GM15510 (cell line): ENCODE results near the gene ALKBH8.

Source experiments
- POLR2A ChIP-seq: IDR thresholded peaks from 3 replicates; pipeline ENCODE4 v1.6.1; 2011; ENCODE audit warnings: borderline replicate concordance; ENCODE audit not compliant: insufficient read length; ENCODE audit errors: extremely low read depth

ALKBH8 gene

DNA sequence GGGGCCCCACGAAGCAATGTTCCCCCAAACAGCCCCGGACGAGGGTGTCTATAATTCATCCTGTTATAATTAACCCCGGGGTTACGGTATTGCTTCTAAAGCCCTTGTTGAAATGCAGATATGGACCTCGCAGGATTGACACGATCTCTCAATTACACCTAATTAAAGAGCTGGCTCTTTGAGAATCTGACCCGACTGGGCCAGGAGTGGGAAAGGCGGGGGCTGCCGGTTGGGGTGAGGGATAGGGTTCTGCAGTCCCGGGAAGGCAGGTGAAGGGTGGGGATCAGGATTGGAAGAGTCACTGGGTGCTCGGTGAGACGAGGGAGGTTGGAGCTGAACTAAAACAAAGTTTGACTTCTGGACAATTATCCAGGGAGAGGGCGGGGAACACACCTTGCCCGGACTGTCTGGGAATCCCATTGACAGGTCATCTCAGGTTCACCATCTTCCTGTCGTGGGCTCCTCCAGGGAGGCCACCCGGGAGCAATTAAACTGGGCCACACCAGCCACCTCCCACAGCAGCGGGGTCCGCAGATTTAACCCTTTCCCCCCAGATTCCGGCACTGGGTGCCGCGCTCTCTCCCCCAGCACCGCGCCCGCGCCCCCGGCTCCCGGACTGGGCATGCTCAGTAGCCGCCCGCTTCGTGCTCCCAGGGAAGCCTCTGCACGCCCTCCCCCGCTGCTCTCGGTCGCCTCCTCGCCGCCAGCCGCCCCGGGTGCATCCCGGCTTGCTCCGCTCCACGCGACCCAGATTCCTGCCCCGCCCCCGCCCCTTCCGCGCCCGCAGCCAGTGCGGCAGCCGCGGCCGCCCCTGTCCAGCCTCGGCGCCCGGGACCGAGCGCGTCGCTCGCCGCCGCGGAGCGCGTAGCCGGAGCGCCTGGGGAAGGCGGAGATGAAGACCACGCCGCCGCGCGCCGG is 25.2 kb upstream of the ALKBH8 start, which contains the start of gene ELMOD1:
TSS of gene ELMOD1 (plus strand) at position 688 of the 918 bp plus-strand sequence. CDS start 27,043 bp downstream, outside the sequence.
- TF ChIP-seq POLR2A: no peak

DNA sequence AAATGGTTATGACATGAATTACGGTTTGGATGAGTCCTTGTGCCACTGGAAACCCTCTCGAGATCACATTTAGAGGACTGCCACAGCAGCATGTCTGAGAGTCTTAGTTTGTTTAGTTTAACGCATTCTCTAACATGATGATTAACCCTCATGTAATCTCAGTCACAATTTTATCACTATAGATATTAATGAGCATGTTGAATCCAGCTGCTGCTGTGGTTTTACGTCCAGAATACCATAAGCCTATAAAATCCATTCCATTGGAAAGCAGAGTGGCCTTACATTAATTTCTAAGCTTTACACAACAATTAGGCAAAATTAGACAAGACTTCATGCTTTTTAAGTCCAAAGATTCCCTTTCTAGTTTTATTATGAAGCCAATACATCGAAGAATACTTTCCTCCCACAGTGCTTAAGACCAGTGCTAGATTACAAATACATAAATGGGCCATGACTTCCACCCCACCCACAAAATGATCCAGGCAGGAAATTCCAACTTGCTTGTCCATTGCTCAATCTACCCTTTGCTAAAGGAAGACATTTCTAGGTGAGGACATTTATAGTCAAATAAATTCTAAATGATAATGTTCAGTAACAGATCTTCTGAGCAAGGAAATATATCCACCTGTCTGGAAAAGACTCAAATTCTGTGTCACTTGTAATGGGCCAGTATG is 21.9 kb upstream of the ALKBH8 start:
- no peak for TF ChIP-seq POLR2A

DNA sequence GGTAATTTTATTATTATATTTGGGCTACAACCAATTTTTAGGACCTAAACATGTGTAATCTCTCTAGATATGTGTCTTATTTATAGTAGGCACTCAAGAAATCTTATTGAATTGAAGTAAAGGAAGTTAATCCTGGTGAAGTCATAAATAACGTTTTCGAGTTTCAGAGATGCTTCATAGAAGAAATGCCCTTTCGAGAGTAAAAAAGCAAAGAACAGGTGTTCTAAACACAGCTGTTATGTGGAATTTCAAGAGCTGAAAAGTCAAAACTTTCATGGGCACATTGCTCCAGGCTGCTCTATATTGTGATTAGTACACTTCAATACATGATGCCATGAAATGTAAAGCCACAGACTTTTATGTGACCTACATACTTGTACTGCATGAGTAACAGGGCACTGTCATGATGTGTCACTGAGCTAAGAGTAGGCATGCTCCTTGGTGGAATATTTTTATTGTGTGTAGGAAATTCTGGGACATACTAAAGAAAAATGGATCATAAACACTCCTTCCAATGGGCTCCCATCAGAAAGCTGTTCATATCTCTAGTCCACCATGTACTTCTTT is 18.2 kb upstream of the ALKBH8 start:
- TF ChIP-seq POLR2A: no peak

DNA sequence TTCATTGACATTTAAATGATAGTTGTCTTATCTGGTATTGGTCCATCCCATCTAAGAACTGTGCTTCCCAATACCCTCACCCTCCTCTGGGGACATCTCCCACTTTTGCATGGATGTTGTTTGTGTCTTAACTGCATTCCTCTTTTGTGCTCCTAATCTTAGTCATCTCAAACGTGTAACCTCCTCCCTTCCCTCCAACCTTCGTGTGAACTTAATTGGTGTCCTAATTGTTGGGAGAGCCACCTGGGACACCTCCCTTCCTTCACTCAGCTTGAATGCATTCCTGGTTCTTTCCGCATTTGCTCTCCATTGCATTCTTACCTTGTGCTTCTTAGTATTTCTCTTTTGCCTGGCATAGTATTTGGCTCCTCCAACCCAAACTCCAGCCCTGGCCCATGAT is 15.6 kb upstream of the ALKBH8 start:
- TF ChIP-seq POLR2A: no peak

- no peak for TF ChIP-seq POLR2A
These were observed 11.8 kb upstream of the ALKBH8 start for GRCh38 chr11:107577346-107577711.

DNA sequence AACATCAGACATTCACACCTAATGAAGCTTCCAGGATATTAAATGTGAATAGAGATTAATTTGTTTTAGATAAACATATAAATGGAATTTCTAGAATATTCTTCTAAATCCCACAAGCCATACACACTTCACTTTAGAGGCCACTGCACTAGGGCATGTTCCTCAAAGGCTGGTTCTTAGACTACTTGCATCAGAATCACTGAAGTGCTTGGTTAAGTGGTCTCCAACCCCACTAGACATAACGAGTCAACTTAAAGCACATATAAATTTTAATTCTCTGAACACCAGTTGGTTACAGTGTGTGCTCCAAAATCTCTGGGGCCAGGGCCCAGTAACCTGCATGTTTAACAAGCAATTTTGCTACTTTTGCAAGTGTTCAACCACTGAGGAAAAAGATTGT is 7.9 kb upstream of the ALKBH8 start:
- TF ChIP-seq POLR2A: no peak

DNA sequence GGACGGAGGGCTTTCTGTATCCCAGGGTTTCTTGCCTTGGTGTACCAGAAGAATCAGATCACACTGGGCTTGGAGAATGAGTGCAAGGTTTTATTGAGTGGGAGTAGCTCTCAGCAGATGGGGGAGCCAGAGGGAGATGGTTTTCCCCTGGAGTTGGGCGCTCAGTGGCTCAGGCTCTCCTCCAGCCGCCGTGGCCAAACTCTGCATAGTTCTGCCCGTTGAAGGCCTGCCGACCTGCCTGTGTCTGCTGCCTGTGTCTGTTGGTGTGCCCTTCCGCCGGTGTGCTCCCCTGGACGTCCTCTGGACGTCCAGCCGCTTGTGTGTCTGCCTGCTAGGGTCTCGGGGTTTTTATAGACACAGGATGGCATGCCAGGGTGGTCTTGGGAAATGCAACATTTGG is 4.5 kb upstream of the ALKBH8 start:
- no peak for TF ChIP-seq POLR2A

DNA sequence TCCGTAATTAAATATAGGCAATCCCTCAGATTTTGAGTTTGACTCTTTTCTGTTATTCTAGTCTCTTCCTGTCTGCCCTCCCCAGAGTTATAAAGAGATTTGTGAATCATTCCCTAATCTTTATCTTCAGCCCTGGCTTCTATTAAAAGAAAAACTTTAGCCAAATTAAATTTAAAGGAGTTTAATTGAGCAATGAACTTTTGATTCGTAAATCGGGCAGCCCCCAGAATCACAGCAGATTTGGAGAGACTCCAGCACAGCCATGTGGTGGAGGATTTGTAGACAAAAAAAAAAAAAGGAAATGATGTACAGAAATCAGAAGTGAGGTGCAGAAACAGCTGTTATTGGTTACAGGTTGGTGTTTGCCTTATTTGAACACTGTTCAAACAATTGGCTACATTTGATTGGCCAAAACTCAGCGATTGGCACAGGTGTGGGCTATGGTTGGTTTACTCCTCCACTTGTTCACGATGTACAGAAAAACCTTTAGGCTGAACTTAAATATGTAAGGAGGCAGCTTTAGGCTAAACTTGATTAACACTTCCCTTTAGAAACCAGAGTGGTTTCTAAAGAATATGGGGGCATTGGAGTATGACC is 2.3 kb upstream of the ALKBH8 start:
- TF ChIP-seq POLR2A: no peak

DNA sequence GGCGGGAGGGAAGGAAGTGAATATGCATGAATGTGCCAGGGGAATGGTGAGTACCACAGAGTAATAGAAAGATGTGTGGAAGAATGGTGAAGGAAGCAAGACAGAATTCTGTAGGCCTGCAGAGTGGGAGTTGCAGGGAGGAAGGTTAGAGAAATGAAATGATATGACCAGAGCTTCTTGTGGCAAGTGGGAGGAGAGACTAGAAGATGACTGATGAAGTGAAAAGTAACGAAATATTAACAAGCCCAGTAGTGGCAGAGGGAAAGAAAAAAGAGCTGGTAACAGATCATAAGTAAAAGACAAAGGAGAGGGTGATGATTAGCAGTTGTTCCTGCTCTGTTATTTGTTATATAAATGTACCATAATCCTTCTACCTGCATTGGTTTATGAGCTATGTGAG is 1.0 kb upstream of the ALKBH8 start:
- no peak for TF ChIP-seq POLR2A

DNA sequence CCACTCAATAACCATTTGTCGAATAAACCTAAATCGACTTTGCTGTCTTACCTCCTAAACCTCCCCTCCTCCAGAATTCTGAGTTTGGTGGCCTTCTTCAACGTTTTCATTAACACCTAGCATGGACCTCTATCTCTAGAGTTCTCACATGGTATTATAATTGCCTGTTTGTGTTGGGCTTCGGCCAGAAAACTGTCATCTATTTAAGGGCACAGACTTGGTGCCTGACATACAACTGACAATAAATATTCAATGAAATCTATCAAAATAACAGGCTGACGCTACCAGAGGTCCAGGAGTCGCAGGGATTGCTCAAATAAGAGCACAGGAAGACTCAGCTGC is 687 bp downstream of the ALKBH8 start:
- TF ChIP-seq POLR2A: no peak

GRCh38 chr11:107563702-107564101 is 1.8 kb downstream of the ALKBH8 start:
- TF ChIP-seq POLR2A: no peak

GRCh38 chr11:107562647-107563208 is 2.8 kb downstream of the ALKBH8 start:
- TF ChIP-seq POLR2A: no peak

DNA sequence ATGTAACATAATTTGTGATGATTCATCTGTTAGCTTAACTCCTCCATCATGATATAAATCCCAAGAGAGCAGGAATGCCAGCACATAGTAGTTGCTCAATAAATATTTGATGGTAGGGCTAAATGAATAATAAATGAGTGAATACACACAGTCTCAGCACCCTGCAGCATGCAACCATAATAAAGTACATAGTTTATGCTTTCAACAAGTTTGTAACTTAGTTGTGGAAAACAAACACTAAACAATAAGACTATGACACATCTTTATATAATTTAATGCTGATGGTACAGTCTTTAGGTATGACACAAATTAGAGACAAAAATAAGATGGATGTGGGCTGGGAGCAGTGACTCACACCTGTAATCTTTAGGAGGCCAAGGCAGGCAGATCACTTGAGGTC is 3.8 kb downstream of the ALKBH8 start:
- TF ChIP-seq POLR2A: no peak

DNA sequence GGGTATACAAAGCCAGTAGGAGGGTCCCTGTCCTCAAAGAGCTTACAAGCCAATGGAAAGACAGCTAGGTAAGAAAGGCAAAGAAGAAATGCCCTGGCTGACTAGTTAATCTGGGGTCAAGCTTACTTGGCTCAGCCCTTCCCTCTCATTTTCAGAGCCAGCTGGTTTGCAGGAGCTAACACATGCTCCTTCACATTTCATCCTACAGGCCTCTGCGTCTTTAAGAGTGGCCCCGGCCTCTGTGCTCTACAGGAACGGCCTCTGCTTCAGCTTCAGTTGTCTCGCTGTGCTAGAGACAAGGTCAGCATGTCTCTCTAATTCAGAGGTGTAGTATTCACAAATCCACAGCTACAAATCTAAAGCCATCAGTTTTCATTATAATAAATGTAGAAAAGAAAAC is 15.2 kb downstream of the ALKBH8 start:
- no peak for TF ChIP-seq POLR2A

DNA sequence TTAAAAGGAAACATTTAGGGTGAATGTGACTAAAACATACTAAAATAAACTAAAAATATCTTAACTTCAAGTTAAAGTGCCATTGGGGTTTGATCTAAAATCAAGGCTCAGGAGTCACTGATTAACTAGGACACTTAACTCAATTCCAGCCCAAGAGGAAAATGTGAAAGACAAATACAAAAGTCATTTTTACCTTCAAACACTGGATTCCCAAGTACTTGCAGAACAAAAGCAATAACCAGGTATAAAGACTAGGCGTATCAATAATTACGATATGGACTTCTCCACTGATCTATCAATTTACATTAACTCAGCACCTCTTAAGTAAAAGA is 15.6 kb downstream of the ALKBH8 start:
- no peak for TF ChIP-seq POLR2A
